Stimulated activated CD8-positive, alpha-beta memory T cell treated with anti-CD3 and anti-CD28 coated beads, Interleukin-4, amount 100 ng/mL, for 1 hour (primary cell): ENCODE measurements around the gene RHOD.

ENCODE experiments used
- DNase-seq, 2 donors: peaks; one replicate each; pipeline ENCODE4 v3.0.0-alpha.2; 2020; ENCODE audit warnings: low read depth in 2 of 2, low spot score in 1 of 2

Gene RHOD

GRCh38 chr11:67056267-67057204 is at the start of gene RHOD:
Gene RHOD, plus strand, starts transcription at chr11:67056847. Its CDS starts 56 bp downstream, at chr11:67056903.
- no peak for DNase-seq

GRCh38 chr11:67007126-67007525 is 49.5 kb upstream of the RHOD start:
- no peak for DNase-seq

- no peak for DNase-seq
Observed at GRCh38 chr11:67010296-67010905, 46.2 kb upstream of the RHOD start.

- DNase-seq = no peak
Observed at GRCh38 chr11:67013511-67014045, 43.1 kb upstream of the RHOD start.

GRCh38 chr11:67014343-67014742 is 42.3 kb upstream of the RHOD start:
- DNase-seq = no peak

- no peak for DNase-seq
Observed at GRCh38 chr11:67015048-67015447, 41.6 kb upstream of the RHOD start.

- no peak for DNase-seq
Observed at GRCh38 chr11:67016550-67016949, 40.1 kb upstream of the RHOD start.

- no peak for DNase-seq
Observed at GRCh38 chr11:67020949-67021348, 35.7 kb upstream of the RHOD start.

GRCh38 chr11:67022341-67022933 is 34.2 kb upstream of the RHOD start:
- no peak for DNase-seq

- no peak for DNase-seq
Observed at GRCh38 chr11:67022961-67023956, 33.4 kb upstream of the RHOD start, which contains the start of gene SYT12. Gene SYT12, plus strand, starts transcription at chr11:67023134. Its CDS starts 7,011 bp downstream, at chr11:67030145.

GRCh38 chr11:67023957-67024353 is 32.7 kb upstream of the RHOD start:
- DNase-seq = no peak

GRCh38 chr11:67024410-67024809 is 32.2 kb upstream of the RHOD start:
- DNase-seq = peak in 1 of 2 donors; percentile 6

- no peak for DNase-seq
Observed at GRCh38 chr11:67024966-67025365, 31.7 kb upstream of the RHOD start.

GRCh38 chr11:67025750-67026149 is 30.9 kb upstream of the RHOD start:
- DNase-seq = no peak

- no peak for DNase-seq
Observed at GRCh38 chr11:67026941-67027340, 29.7 kb upstream of the RHOD start.

- no peak for DNase-seq
Observed at GRCh38 chr11:67027483-67027930, 29.1 kb upstream of the RHOD start.

- no peak for DNase-seq
Observed at GRCh38 chr11:67027943-67028542, 28.6 kb upstream of the RHOD start.

GRCh38 chr11:67029146-67029545 is 27.5 kb upstream of the RHOD start:
- no peak for DNase-seq

- DNase-seq = no peak
Observed at GRCh38 chr11:67030976-67031375, 25.7 kb upstream of the RHOD start.
